Measurements from ENCODE around the gene ACTG1. TPM values are rescaled to one million over a fixed set of nuclear protein-coding genes. Genes with fewer than 3 reads are reported as not detected.
"Not testable (repeated sequence)": the region's sequence is repeated elsewhere in the genome, so short reads cannot be mapped to it uniquely, and the experiment has no call there.

Gene ACTG1
- total RNA-seq, 1 donor from 2014 or later: 2,123 TPM

- DNase-seq: no peak
Observed at GRCh38 chr17:81532490-81533287, 20.1 kb upstream of the ACTG1 start.

- DNase-seq: not testable (repeated sequence)
Observed at GRCh38 chr17:81531998-81532404, 19.4 kb upstream of the ACTG1 start.

DNA sequence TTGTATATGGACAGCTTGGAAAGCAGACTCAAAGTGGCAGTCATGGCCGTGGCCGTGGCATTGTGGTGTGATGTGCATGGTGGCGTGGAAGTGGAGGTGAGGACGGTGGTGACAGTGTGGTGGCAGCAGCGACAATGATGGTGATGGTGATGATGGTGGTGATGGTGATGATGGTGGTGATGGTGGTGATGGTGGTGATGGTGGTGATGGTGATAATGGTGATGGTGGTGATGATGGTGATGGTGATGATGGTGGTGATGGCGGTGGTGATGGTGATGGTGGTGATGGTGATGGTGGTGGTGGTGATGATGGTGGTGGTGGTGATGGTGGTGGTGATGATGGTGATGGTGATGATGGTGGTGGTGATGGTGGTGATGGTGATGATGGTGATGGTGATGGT is 18.4 kb upstream of the ACTG1 start:
- DNase-seq: not testable (repeated sequence)

- no peak for DNase-seq
Observed at GRCh38 chr17:81529437-81529803, 16.8 kb upstream of the ACTG1 start.

- DNase-seq: no peak
Observed at GRCh38 chr17:81528651-81529436, 16.2 kb upstream of the ACTG1 start.

GRCh38 chr17:81528384-81528650 is 15.7 kb upstream of the ACTG1 start:
- no peak for DNase-seq

GRCh38 chr17:81527591-81528383 is 15.2 kb upstream of the ACTG1 start, which contains the start of gene FSCN2:
TSS of gene FSCN2 (plus strand) at chr17:81528377. CDS start at chr17:81528532, 155 bp downstream.
- no peak for DNase-seq

DNA sequence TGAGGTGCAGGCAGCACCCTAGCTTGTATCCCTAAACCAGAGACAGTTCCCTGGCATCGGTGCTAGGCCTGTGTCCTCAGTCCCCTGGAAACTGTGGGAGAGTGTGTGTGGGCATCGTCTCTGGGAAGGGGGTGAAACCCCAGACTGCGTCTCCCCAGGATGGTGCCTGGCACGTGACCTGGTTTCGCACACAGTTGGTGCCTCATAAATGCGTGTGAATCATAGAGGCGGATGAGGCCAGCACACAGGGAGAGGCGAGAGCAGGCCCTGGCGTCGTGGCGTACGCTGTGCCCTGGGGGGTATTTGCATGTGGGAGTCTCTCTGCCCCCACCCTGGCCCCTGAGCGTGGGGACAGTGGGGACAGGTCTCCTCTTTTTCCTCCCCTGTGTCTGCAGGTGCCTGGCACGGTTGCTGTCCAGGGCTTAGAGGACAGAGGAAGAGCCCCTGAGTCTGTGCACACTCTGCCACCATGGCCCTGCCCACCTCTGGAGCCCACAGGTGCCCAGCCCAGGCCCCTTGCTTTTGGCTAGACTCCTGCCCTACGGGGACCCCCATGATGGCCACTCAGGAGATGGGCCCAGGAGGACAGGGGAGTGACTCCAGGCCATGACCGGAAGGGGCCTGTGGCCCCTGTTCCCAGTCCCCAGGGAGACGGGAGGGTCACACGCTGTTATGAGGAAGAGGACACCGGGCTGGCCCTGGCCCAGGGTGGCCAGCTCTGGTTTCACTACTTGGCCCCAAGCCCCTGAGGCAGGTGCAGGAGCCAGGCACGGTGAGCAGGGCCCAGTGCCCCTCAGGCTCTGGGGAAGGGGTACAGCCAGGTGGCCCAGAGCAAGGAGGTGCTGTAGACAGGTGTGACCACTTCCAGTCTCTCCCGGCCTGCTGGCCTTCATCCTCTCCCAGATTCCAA is 14.3 kb upstream of the ACTG1 start:
- no peak for DNase-seq

GRCh38 chr17:81524865-81525159 is 12.2 kb upstream of the ACTG1 start:
- no peak for DNase-seq

DNA sequence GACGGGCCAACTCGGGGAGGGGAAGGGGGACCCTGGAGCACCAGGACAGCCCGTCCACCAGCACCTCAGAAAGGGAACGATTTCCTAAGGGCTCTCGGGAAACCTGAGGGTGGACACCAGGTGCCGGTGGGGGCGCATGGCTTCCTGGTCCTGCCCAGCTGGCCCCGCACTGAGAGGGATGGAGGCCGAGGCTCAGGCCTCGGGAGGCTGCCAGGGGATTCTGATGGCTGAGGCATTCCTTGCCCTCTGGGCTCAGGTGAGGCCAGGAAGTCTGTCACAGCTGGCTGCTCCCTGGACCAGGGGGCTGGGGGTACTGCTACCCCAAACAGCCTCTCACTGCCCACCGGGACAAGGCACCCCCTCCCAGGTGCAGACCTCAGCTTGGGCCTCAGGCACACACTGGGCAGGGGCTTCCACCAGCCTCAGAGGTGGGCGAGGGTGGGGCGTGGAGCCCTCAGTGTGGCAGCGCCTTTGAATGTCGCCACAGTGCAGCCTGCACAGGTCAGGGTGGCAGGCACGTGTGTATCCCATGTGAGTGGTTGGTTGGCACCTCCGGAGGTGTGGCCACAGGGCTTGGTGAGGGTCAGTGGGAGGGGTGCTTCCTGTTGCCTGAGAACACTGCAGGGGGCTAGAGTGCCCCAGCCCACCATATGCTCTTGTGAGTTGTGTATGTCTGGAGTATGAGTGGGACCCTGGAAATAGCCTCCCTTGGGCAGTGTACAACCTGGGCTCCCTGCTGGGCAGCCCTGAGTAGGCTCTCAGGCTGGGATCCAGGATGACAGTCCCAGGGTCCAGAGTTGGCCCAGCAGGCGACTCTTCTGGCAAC is 11.7 kb upstream of the ACTG1 start:
- DNase-seq: no peak

- DNase-seq: no peak
Observed at GRCh38 chr17:81523402-81524038, 10.9 kb upstream of the ACTG1 start.

GRCh38 chr17:81522491-81523401 is 10.1 kb upstream of the ACTG1 start:
- no peak for DNase-seq

DNA sequence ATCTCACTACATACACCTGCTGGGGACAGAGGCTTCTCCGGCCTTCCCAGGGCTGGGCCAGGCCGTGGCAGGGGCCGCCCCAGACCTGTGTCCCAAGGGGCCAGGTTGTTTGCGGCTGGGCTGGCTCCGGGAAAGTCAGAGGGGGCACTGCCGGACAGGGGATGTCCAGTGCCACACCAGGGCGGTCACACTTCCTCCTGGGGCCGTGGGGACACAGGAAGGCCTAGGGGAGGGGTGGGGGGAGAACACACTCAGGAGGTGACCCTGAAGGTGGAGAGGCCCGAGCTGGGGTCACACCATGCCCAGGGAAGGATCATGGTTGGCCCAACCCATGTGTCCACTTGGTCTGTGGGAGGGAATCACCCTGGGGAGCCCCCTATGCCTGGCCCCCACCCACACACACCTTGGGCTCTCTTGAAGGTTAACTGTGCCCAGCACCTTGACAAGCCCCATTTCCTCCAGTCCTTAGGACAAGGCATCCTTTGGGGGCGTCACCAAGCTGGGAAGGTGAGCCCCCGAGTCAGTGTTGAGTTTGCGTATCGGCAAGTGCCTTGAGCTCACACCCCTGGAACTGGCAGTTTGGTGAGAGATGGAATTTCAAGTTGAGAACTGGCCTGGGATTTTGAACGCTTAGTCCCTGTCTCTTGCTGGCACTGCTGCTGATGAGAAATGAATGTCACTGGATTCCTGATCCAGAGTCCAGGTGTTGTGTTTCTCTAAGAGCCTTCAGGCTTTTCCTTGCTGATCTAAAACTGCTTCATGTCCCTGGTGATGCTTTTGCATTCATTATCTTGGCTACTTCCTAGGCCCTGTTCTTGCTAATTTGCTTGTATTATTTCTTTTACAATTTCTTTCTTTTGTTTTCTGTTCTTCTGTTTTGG is 7.7 kb upstream of the ACTG1 start:
- no peak for DNase-seq

DNA sequence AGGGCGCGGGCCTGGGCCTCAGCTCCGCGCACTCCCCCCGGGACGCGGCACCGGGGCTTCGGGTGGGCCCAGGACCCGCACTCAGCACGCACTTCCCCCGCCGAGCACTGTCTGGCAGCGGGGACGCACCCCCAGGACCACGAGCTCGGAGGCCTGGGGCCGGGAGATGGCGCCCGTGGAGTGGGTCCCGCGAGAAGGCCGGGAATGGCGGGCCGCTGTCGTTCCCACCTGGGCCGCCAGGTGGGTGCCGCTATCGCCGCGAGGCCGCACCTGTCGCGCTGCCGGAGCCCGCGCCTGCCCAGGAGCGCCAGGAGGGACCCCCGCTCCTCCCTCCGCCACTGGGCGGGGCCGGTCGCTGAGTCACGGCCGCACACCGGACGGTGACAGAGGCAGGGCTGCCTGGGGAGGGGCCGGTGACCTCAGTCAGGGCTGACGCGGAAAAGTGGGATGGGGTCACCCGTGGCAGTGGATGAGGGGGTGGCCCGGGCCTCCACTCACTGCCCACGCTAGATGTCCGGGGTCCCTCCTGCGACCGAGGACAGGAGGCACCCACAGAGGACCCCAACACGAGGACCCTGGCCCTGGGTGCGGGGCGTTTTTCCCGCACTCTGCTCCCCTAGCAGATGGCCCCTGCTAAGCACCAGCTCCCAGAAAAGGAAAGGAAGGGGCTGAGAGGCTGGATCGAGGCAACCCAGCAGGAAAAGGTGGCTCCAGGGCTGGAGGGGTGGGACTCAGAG is 6.9 kb upstream of the ACTG1 start:
- no peak for DNase-seq

- DNase-seq: no peak
Observed at GRCh38 chr17:81518785-81519283, 6.2 kb upstream of the ACTG1 start.

- DNase-seq: no peak
Observed at GRCh38 chr17:81518113-81518784, 5.7 kb upstream of the ACTG1 start.

Measured in skin of body (tissue), 2 donors.